Fibroblast of skin of right biceps (primary cell): ENCODE results near the gene SLC1A6.
"Not testable (repeated sequence)": the region's sequence is repeated elsewhere in the genome, so short reads cannot be mapped to it uniquely, and the experiment has no call there.

Source experiments
- DNase-seq: peaks from one replicate; pipeline ENCODE4 v3.0.0-alpha.2; 2013

SLC1A6 gene

GRCh38 chr19:14954071-14954655 is 25.5 kb downstream of the SLC1A6 start:
- no peak for DNase-seq

DNA sequence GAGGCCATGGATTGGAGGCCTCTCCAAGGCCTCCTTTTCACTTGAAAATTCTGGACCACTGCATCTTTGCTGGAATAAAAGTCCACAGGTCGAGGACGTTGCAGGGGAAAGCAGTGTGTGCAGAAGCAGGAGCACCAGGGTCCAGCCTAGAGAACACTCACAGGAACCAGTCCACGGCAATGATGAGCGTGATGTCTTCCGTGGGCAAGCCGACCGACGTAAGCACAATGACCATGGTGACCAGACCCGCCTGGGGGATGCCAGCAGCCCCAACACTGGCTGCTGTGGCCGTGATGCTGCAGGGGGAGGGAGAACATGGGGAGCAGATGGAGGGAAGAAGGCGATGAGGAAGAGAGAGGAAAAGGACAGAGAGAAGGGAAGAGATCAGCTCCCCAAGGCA is 26.9 kb downstream of the SLC1A6 start:
- DNase-seq: no peak

DNA sequence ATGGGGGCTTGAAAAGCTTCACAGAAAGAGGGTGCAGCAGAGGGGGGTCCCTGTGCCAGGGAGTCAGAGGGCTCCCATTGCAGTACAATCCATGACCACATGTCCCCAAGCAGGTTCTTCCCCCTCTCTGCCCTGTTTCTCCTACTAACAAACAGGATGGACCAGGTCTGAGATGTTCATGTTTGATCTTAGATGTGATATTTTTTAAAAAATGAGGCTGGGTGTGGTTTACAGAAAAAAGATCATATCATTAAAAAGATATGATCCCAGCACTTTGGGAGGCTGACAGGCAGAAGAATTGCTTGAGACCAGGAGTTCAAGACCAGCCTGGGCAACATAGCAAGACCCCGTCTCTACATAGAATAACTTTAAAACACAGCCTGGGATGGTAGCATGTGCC is 29.2 kb downstream of the SLC1A6 start:
- DNase-seq: no peak

DNA sequence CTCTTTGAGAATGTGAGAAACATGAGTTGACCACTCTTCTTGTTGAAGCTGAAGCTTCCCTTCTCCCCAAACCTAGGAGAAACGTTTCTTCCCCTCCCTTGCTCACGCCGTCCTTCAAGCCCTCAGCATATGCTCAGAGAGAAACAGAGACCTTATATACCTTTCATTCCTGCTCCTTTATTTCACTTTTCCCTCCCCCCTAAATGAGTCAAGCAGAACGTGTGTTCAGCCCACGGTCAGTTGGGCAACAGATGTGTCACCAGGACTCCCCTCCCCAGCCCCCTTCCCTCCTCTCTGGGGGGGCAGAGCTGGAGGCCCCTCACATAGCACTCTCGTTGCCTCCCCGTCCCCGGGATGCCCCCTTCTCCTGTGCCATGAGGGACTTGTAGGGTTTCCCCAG is 29.8 kb downstream of the SLC1A6 start:
- DNase-seq: no peak

DNA sequence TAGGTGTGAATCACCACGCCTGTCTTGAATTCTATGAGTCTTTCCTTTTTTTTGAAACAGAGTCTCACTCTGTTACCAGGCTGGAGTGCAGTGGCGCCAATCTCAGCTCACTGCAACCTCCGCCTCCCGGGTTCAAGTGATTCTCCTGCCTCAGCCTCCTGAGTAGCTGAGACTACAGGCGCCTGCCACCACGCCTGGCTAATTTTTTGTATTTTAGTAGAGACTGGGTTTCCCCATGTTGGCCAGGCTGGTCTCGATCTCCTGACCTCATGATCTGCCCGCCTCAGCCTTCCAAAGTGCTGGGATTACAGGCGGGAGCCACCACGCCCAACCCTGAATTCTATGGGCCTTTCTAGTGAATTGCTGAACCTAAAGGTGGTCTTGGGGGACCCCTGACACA is 30.3 kb downstream of the SLC1A6 start:
- not testable (repeated sequence) for DNase-seq

DNA sequence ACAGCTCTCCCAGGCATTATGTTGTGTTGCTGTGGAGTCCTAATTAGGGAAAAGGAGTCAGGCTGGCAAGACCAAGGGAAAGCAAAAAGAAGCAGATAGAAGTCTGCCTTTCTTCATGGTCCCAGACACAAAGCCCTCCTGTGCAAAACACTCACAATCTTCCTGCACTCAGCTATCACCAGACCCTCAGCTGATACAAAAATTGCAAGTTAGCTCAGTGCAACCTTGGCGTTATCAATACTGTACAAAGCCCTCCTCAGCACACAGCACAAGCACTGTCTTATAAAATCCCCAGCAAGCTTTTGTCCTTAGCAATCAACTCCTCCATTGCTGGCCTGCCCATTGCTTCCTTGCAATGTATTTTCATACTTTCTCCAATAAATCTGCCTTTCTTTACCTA is 35.2 kb downstream of the SLC1A6 start:
- DNase-seq: no peak

DNA sequence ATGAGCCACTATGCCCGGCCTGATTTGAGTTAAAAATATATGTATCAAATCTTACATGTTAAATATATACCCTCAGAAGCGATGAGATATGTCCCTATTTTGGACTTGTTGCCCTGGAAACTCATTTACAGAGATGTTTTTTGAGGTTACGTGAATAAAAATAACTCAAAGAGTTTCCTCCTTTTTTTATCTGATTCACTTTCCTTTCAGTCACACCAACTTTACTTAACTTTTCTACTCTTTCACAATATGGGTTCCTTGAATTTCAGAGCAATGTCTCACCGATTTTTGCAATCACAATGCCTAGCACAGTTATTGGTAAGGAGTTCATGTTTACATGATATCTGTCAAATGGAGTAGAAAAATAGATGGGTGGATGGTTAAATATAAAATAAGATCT is 36.1 kb downstream of the SLC1A6 start:
- DNase-seq: no peak

- no peak for DNase-seq
Measured at GRCh38 chr19:14941189-14941588, 38.5 kb downstream of the SLC1A6 start, which contains the start of gene OR7C2. Gene OR7C2 (plus strand): TSS chr19:14941489. CDS start chr19:14941489, 0 bp downstream.

DNA sequence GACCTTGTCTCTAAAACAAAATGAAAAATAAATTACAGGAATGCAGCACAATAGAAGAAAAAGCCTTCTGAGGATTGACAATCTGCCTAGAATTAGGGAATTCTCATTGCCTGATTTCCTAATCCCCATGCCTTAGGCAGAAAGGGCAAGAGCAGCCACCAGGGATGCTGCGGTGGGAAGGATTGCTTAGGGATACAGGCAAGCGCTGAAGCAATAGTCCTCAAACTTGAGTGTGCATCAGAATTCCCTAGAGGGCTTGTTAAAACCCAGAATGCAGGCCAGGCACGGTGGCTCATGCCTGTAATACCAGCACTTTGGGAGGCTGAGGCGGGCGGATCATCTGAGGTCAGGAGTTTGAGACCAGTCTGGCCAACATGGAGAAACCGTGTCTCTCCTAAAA is 39.4 kb downstream of the SLC1A6 start:
- DNase-seq: no peak

- DNase-seq: no peak
Measured at GRCh38 chr19:14933506-14933905, 46.2 kb downstream of the SLC1A6 start.

DNA sequence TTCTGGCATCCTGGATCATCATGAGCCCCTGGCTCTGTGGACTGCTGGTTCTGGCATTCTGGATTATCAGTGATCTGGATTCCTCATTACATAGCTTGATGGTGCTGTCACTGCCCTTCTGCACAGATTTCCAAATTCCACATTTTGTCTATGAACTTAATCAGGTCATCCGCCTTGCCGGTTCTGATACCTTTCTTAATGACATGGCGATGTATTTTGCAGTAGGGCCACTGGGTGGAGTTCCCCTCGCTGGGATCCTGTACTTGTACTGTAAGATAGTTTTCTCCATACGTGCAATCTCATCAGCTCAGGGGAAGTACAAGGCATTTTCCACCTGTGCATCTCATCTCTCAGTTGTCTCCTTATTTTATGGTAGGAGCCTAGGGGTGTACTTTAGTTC is 62.8 kb downstream of the SLC1A6 start:
- no peak for DNase-seq

DNA sequence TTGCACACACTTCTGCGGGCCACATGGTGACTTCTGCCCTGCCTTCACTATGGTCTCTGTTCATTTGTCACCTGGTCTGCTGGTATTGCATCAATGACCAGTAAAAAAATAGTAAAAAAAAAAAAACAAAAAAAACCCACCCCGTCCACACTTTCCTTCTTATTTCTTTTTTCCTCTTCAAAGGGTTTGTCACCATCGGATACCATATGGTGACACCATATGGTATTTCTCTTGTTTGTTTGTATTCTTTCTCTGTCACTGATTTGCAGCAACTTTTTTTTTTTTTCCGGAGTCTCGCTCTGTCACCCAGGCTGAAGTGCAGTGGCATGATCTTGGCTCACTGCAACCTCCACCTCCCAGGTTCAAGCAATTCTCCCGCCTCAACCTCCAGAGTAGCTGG is 64.5 kb downstream of the SLC1A6 start:
- DNase-seq: no peak

DNA sequence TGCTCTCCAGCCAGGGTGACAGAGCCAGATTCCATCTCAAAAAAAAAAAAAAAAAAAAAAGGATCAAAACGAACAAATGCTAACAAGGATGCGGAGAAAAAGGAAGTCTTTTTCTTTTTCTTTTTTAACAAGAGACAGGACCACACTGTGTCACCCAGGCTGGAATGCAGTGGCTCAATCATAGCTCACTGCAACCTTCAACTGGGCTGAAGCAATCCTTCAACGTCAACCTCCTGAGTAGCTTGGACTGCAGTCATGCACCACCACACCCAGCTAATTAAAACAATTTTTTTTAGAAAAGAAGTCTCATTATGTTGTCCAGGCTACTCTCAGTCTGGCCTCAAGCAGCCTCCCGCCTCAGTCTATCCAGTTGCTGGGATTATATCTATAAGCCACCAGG is 73.0 kb downstream of the SLC1A6 start:
- DNase-seq: no peak

DNA sequence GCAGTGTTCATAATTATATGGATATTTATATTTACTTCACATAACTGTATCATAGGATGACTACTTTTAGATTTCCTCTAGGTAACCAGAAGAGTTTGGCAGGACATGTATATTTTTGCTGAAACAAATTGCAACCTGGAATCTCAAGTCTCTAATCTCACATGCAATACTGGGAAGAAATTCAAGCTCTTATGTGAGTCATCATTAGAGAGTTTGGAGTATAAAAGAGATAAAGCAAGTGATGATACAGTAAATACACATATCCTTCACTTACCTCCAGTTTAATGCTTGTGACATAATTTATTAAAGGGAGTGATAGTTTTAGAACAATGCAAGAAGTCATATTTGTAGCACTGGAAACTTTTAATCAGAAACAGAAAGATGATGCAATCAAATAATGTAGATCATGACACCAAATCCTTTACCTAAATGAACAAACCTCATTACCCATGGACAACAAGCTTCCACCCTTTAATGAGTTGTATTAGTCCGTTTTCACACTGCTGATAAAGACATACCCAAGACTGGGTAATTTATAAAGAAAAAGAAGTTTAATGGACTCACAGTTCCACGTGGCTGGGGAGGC is 77.9 kb downstream of the SLC1A6 start:
- no peak for DNase-seq
